ENCODE data around the gene EPM2AIP1. TPM values are rescaled to one million over a fixed set of nuclear protein-coding genes. Genes with fewer than 3 reads are reported as not detected.

The EPM2AIP1 gene
- total and polyA plus RNA-seq, 2 donors (not counting 3 experiments of a cell fraction or from before 2014, with no cell fraction given) = 5.4 to 15.1 TPM

DNA sequence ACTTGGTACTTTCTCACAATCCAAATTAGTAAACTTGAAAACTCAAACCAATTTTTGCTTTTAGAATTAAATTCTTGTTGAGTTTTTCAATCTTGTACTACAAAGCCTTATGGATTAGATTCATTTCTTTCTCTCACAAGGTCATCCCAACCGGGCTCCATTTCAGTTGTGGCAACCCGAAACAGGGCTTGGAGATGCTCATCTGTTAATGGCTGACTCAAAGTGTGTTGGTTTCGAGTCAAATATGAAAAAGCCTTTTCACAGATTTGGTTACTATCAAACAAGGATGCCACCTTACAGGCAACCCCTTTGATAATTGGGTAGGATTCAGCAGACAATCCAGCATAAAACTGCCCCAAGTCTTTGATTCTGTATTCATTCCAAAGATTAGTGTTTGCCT, 1.8 kb downstream of the EPM2AIP1 start:
- H3K79me2 ChIP-seq (ENCODE audit: control insufficient read depth, insufficient read depth, low read length) = peaks cover 47% of the 10 kb centered on the region
- H3K4me1 ChIP-seq (ENCODE audit: control insufficient read depth, extremely low read depth, insufficient read depth, low read length) = peaks cover 49% of the 10 kb centered on the region
- H3K9ac ChIP-seq (replicated peaks; ENCODE audit: extremely low read depth, insufficient read depth, low read length) = no peak overlapping the region
- H2AFZ ChIP-seq (ENCODE audit: low read depth, low read length) = no peak overlapping the region
- no peaks in the 10 kb centered on the region for H3K9me3 ChIP-seq (replicated peaks; ENCODE audit: control insufficient read depth, insufficient read depth, low read length)
- no peaks in the 10 kb centered on the region for H3K9me1 ChIP-seq (replicated peaks; ENCODE audit: control insufficient read depth, extremely low read depth, insufficient read depth, low read length)
- H3K4me2 ChIP-seq (ENCODE audit: insufficient read depth, low read length) = peak overlapping the region; percentile 53
- H4K20me1 ChIP-seq (replicated peaks; ENCODE audit: control insufficient read depth, extremely low read depth, insufficient read depth, low read length) = peaks cover 2% of the 10 kb centered on the region
- FAIRE-seq (no peak), DNase-seq (ENCODE audit: low read depth, low spot score) (no peak)
- no peak for TF ChIP-seq POLR2A (IDR thresholded peaks at IDR 0.05; ENCODE audit: low read depth, low read length)
- no peak for TF ChIP-seq GATA2 (IDR thresholded peaks at IDR 0.05; ENCODE audit: insufficient read depth, insufficient read length, low read depth, low read length)
- no peak for TF ChIP-seq EZH2 (IDR thresholded peaks at IDR 0.05; ENCODE audit: borderline replicate concordance, low read depth, low read length, severe bottlenecking)
- no peak for TF ChIP-seq MYC (IDR thresholded peaks at IDR 0.05; ENCODE audit: low read depth, low read length)
- peak overlapping the region in 1 of 3 experiments; percentile 78 for H3K4me3 ChIP-seq (replicated peaks in 1 of 3; ENCODE audit: insufficient read depth in 1 of 3, low read depth in 1 of 3, low read length in 3 of 3)
- dilution Hi-C loops (cut with MboI; ENCODE audit: extremely low pct_ligation_motif_present, low sequenced_read_pairs) (no loop called here), intact Hi-C loops (cut with micrococcal nuclease) (loop anchor here (5.0 kb wide), 1 partner anchor 961 kb away; no protein-coding TSS in a partner anchor)
- no TSS peak for BruUV-seq (replicated peaks)
- H3K36me3 ChIP-seq (ENCODE audit: control insufficient read depth in 2 of 2, extremely low read depth in 1 of 2, insufficient read depth in 2 of 2, low read length in 2 of 2) = peaks cover 3% of the 10 kb centered on the region in 2 experiments
- ChIA-PET POLR2A (no interaction called here), CTCF (no interaction called here)
- H3K27me3 ChIP-seq (ENCODE audit: control insufficient read depth in 2 of 2, insufficient read depth in 2 of 2, low read length in 2 of 2) = no peaks in the 10 kb centered on the region
- H3K27ac ChIP-seq (ENCODE audit: insufficient read depth, low read depth, low read length) = no peak overlapping the region

DNA sequence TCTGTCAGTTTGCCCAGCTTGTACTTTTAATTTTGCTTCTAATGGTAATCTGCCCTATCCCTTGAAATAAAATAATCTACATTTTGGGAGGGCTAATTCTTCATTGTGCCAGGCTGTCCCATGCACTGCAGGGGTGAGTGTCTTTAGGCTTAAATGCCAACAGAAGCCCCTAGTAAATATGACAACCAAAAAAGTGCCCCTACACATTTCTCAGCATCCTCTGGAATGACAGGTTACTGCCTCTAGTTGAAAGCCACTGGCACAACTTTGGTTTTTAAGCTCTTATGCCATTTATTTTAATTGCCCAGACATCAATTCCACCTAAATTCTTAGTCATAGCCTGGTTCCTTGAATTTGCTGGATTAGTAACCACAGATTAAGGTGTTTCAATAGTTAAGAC, 3.4 kb downstream of the EPM2AIP1 start:
- Histone ChIP-seq H3K79me2 (ENCODE audit: control insufficient read depth, insufficient read depth, low read length) (peaks cover 47% of the 10 kb centered on the region), H3K9me3 (replicated peaks; ENCODE audit: control insufficient read depth, insufficient read depth, low read length) (no peaks in the 10 kb centered on the region), H3K9me1 (replicated peaks; ENCODE audit: control insufficient read depth, extremely low read depth, insufficient read depth, low read length) (no peaks in the 10 kb centered on the region), H3K9ac (replicated peaks; ENCODE audit: extremely low read depth, insufficient read depth, low read length) (no peak overlapping the region), H3K4me3 (replicated peaks in 1 of 3; ENCODE audit: insufficient read depth in 1 of 3, low read depth in 1 of 3, low read length in 3 of 3) (peak overlapping the region in 1 of 3 experiments; percentile 78), H2AFZ (ENCODE audit: low read depth, low read length) (no peak overlapping the region), H3K36me3 (ENCODE audit: control insufficient read depth in 2 of 2, extremely low read depth in 1 of 2, insufficient read depth in 2 of 2, low read length in 2 of 2) (peaks cover 3 to 8% of the 10 kb centered on the region in 2 experiments), H3K4me1 (ENCODE audit: control insufficient read depth, extremely low read depth, insufficient read depth, low read length) (peaks cover 49% of the 10 kb centered on the region), H3K27ac (ENCODE audit: insufficient read depth, low read depth, low read length) (no peak overlapping the region), H4K20me1 (replicated peaks; ENCODE audit: control insufficient read depth, extremely low read depth, insufficient read depth, low read length) (peaks cover 2% of the 10 kb centered on the region), H3K27me3 (ENCODE audit: control insufficient read depth in 2 of 2, insufficient read depth in 2 of 2, low read length in 2 of 2) (no peaks in the 10 kb centered on the region), H3K4me2 (ENCODE audit: insufficient read depth, low read length) (peak overlapping the region; percentile 53)
- FAIRE-seq = no peak
- no peak for TF ChIP-seq MYC (IDR thresholded peaks at IDR 0.05; ENCODE audit: low read depth, low read length)
- TF ChIP-seq, protein P1, sequence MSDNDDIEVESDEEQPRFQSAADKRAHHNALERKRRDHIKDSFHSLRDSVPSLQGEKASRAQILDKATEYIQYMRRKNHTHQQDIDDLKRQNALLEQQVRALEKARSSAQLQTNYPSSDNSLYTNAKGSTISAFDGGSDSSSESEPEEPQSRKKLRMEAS (IDR thresholded peaks at IDR 0.05; ENCODE audit: insufficient read depth, insufficient read length) = no peak
- no peak for TF ChIP-seq JUN (IDR thresholded peaks at IDR 0.05; ENCODE audit: borderline replicate concordance, insufficient read depth, insufficient read length, low read depth)
- no peak for TF ChIP-seq POLR2AphosphoS5 (IDR thresholded peaks at IDR 0.05; ENCODE audit: insufficient read depth, low read depth, low read length)
- no peak for TF ChIP-seq FOS (IDR thresholded peaks at IDR 0.05; ENCODE audit: borderline replicate concordance, insufficient read depth, low read length)
- TF ChIP-seq EZH2 (IDR thresholded peaks at IDR 0.05; ENCODE audit: borderline replicate concordance, low read depth, low read length, severe bottlenecking) = no peak
- no peak for TF ChIP-seq GATA2 (IDR thresholded peaks at IDR 0.05; ENCODE audit: insufficient read depth, insufficient read length, low read depth, low read length)
- TF ChIP-seq CTCF (IDR thresholded peaks at IDR 0.05; ENCODE audit: extremely low read depth in 1 of 2, insufficient read depth in 1 of 2, low read depth in 1 of 2, low read length in 2 of 2) = no peak
- TF ChIP-seq POLR2A (IDR thresholded peaks at IDR 0.05; ENCODE audit: low read depth, low read length) = no peak
- ChIA-PET POLR2A (interaction anchor here (0.8 kb wide), 1 partner anchor 24 kb away, joined by 7 read pairs; no protein-coding TSS in a partner anchor), CTCF (interaction anchor here (1.1 to 1.9 kb wide), 4 partner anchors 10 to 31 kb away, joined by 5 to 7 read pairs (median 6); no protein-coding TSS in a partner anchor)
- no peak for DNase-seq (ENCODE audit: low read depth, low spot score)
- dilution Hi-C loops (cut with MboI; ENCODE audit: extremely low pct_ligation_motif_present, low sequenced_read_pairs) = no loop called here
- intact Hi-C loops (cut with micrococcal nuclease) = no loop called here
- BruUV-seq (replicated peaks) = no TSS peak
